HepG2 (cell line): Measurements from ENCODE around the gene IL17RC. TPM values are rescaled to one million over a fixed set of nuclear protein-coding genes. Genes with fewer than 3 reads are reported as not detected.

Source experiments
- CREM ChIP-seq, 2 experiments: sonication (generic) in 1 of 2; formaldehyde crosslinking in 1 of 2; IDR thresholded peaks; 2 replicates each; pipeline versions ENCODE4 v1.4.0 to v1.6.1; 2016 to 2020; ENCODE audit warnings: antibody characterized with exemption in 1 of 2, mild to moderate bottlenecking in 1 of 2, missing genetic modification reagents in 1 of 2
- FOXA3 ChIP-seq: IDR thresholded peaks from 2 replicates; pipeline ENCODE4 v1.6.1; 2016; ENCODE audit warnings: missing genetic modification reagents, missing compliant biosample characterization
- HDAC2 ChIP-seq: sonication (generic); formaldehyde crosslinking; IDR thresholded peaks from 2 replicates; pipeline ENCODE4 v1.4.0; 2020; ENCODE audit warnings: missing genetic modification reagents
- IRF2 ChIP-seq: IDR thresholded peaks from 2 replicates; pipeline ENCODE4 v1.6.1; 2018; ENCODE audit warnings: missing genetic modification reagents, missing compliant biosample characterization
- PAWR ChIP-seq: sonication (generic); formaldehyde crosslinking; IDR thresholded peaks from 2 replicates; pipeline ENCODE4 v1.4.0; 2020; ENCODE audit warnings: missing genetic modification reagents, mild to moderate bottlenecking, borderline replicate concordance
- PITX1 ChIP-seq: sonication (generic); formaldehyde crosslinking; IDR thresholded peaks from 2 replicates; pipeline ENCODE4 v1.5.1; 2020; ENCODE audit warnings: mild to moderate bottlenecking, missing genetic modification reagents
- RNF2 ChIP-seq: fragments of 450-650 bp; conservative IDR thresholded peaks from 2 replicates; pipeline ENCODE4 v1.6.1; 2016; ENCODE audit warnings: low read depth
- TEAD2 ChIP-seq: sonication (generic); formaldehyde crosslinking; IDR thresholded peaks from 2 replicates; pipeline ENCODE4 v1.9.0; 2021; ENCODE audit warnings: missing genetic modification reagents
- ZBTB26 ChIP-seq: IDR thresholded peaks from 2 replicates; pipeline ENCODE4 v1.6.1; 2016; ENCODE audit warnings: missing compliant biosample characterization, missing genetic modification reagents, borderline replicate concordance
- ZFAT ChIP-seq: sonication (generic); formaldehyde crosslinking; conservative IDR thresholded peaks from 2 replicates; pipeline ENCODE4 v1.8.1; 2023; ENCODE audit warnings: missing genetic modification reagents, inconsistent platforms
- ZFP82 ChIP-seq: sonication (generic); formaldehyde crosslinking; IDR thresholded peaks from 2 replicates; pipeline ENCODE4 v1.5.1; 2020; ENCODE audit warnings: mild to moderate bottlenecking, missing genetic modification reagents, borderline replicate concordance
- ZNF18 ChIP-seq: sonication (generic); formaldehyde crosslinking; IDR thresholded peaks from 2 replicates; pipeline ENCODE4 v1.8.0; 2022; ENCODE audit warnings: mild to moderate bottlenecking, missing genetic modification reagents; ENCODE audit not compliant: insufficient replicate concordance
- ZNF207 ChIP-seq: fragments of 450-650 bp; IDR thresholded peaks from 2 replicates; pipeline ENCODE4 v1.6.1; 2016; ENCODE audit warnings: antibody characterized with exemption, borderline replicate concordance
- ZNF720 ChIP-seq: sonication (generic); formaldehyde crosslinking; IDR thresholded peaks from 2 replicates; pipeline ENCODE4 v1.4.0; 2020; ENCODE audit warnings: missing genetic modification reagents
- polyA plus RNA-seq, 8 experiments: library from polyadenylated mRNA; depleted of rRNA in 3 of 8; stranded (reverse) in 7 of 8; unstranded in 1 of 8; fragments of >200 nt; fragmentation: Illumina TruSeq in 4 of 8; extraction: Trizol in 4 of 8; gene quantifications; 2 replicates each; pipeline versions ENCODE4 v1.2.1 to v1.2.3, GENCODE V29; 2011 to 2016; ENCODE audit warnings: low read depth in 4 of 8, missing spikeins in 1 of 8, mixed read lengths in 1 of 8; ENCODE audit not compliant: insufficient read depth in 1 of 8
- total RNA-seq, 5 experiments: library from RNA; depleted of rRNA; stranded (reverse); fragments of >200 nt; fragmentation: Illumina TruSeq; extraction: Trizol; gene quantifications; 2 replicates each; pipeline ENCODE4 v1.2.3, GENCODE V29; 2016; ENCODE audit warnings: low read depth in 1 of 5
- TF ChIP-seq, protein P1 (sequence below), 2 experiments: sonication (generic) in 1 of 2; formaldehyde crosslinking in 1 of 2; IDR thresholded peaks; 2 replicates each; pipeline versions ENCODE4 v1.5.1 to v1.6.1; 2011 to 2020; ENCODE audit warnings: borderline replicate concordance in 1 of 2, low read depth in 1 of 2, low read length in 1 of 2, mild to moderate bottlenecking in 1 of 2, missing genetic modification reagents in 1 of 2, moderate library complexity in 1 of 2
- TF ChIP-seq, protein P2 (sequence below): fragments of 450-650 bp; IDR thresholded peaks from 2 replicates; pipeline ENCODE4 v1.6.1; 2017; ENCODE audit warnings: mild to moderate bottlenecking
- TF ChIP-seq, protein P3 (sequence below): conservative IDR thresholded peaks from 2 replicates; pipeline ENCODE4 v1.6.1; 2018; ENCODE audit warnings: missing genetic modification reagents

IL17RC gene
- total and polyA plus RNA-seq, 2 of the 13 experiments (the other 11 are each of a cell fraction or from before 2014, with no cell fraction given), result 20.7 to 24.0 TPM

GRCh38 chr3:9890249-9891071 is 26.4 kb upstream of the IL17RC start, which contains the start of gene JAGN1 (continued):
- TF ChIP-seq ZNF18 (CRISPR knock-in tag) (peak; percentile 95), HDAC2 (CRISPR knock-in tag) (peak; percentile 51), ZBTB26 (CRISPR knock-in tag) (no peak; the same call in 1 of the 2 replicates), RNF2 (no peak), CREM (IDR thresholded peaks at IDR 0.05) (no peak), CREM (CRISPR knock-in tag; IDR thresholded peaks at IDR 0.05) (no peak), ZNF720 (CRISPR knock-in tag) (no peak), ZFP82 (CRISPR knock-in tag) (no peak; the same call in 1 of the 2 replicates), ZNF207 (no peak), ZFAT (CRISPR knock-in tag) (0 out of 2 replicates have a peak, but pooled peaks have one; percentile 38), IRF2 (CRISPR knock-in tag) (peak; percentile 80), PITX1 (CRISPR knock-in tag) (peak; percentile 69; the same call in 1 of the 2 replicates), TEAD2 (no peak), PAWR (CRISPR knock-in tag) (0 out of 2 replicates have a peak, but pooled peaks have one; percentile 69), FOXA3 (peak; percentile 27; the same call in 1 of the 2 replicates)
- TF ChIP-seq, protein P1, sequence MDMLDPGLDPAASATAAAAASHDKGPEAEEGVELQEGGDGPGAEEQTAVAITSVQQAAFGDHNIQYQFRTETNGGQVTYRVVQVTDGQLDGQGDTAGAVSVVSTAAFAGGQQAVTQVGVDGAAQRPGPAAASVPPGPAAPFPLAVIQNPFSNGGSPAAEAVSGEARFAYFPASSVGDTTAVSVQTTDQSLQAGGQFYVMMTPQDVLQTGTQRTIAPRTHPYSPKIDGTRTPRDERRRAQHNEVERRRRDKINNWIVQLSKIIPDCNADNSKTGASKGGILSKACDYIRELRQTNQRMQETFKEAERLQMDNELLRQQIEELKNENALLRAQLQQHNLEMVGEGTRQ (IDR thresholded peaks at IDR 0.05; ENCODE audit: low read depth, low read length), result no peak
- TF ChIP-seq, protein P1 (CRISPR knock-in tag; IDR thresholded peaks at IDR 0.05; ENCODE audit: borderline replicate concordance), result no peak
- TF ChIP-seq, protein P2, sequence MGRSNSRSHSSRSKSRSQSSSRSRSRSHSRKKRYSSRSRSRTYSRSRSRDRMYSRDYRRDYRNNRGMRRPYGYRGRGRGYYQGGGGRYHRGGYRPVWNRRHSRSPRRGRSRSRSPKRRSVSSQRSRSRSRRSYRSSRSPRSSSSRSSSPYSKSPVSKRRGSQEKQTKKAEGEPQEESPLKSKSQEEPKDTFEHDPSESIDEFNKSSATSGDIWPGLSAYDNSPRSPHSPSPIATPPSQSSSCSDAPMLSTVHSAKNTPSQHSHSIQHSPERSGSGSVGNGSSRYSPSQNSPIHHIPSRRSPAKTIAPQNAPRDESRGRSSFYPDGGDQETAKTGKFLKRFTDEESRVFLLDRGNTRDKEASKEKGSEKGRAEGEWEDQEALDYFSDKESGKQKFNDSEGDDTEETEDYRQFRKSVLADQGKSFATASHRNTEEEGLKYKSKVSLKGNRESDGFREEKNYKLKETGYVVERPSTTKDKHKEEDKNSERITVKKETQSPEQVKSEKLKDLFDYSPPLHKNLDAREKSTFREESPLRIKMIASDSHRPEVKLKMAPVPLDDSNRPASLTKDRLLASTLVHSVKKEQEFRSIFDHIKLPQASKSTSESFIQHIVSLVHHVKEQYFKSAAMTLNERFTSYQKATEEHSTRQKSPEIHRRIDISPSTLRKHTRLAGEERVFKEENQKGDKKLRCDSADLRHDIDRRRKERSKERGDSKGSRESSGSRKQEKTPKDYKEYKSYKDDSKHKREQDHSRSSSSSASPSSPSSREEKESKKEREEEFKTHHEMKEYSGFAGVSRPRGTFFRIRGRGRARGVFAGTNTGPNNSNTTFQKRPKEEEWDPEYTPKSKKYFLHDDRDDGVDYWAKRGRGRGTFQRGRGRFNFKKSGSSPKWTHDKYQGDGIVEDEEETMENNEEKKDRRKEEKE, result no peak
- TF ChIP-seq, protein P3, sequence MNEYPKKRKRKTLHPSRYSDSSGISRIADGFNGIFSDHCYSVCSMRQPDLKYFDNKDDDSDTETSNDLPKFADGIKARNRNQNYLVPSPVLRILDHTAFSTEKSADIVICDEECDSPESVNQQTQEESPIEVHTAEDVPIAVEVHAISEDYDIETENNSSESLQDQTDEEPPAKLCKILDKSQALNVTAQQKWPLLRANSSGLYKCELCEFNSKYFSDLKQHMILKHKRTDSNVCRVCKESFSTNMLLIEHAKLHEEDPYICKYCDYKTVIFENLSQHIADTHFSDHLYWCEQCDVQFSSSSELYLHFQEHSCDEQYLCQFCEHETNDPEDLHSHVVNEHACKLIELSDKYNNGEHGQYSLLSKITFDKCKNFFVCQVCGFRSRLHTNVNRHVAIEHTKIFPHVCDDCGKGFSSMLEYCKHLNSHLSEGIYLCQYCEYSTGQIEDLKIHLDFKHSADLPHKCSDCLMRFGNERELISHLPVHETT (CRISPR knock-in tag), result peak; percentile 64; the same call in 1 of the 2 replicates
